ENCODE data around the gene PPM1E. TPM values are rescaled to one million over a fixed set of nuclear protein-coding genes. Genes with fewer than 3 reads are reported as not detected.

The PPM1E gene
- total and polyA plus RNA-seq, 2 of the 8 experiments (the other 6 are each of a cell fraction or from before 2014, with no cell fraction given) = 5.0 to 10.4 TPM

DNA sequence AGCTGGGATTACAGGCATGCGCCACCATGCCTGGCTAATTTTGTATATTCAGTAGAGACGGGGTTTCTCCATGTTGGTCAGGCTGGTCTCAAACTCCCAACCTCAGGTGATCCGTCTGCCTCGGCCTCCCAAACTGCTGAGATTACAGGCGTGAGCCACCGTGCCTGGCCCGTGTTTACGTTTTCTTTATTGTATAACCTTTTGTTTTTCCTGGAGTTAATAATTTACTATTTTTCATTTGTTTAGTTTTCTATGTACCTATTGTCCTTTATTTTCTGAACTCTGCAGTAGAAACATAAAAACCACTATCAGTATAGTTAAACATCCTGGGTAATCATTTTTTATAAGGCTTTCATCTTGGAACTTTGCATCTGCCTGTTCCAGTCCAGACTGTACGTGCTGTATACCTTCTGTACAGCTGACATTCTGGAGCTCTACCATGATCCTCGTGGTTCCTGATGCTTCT is 73.6 kb downstream of the PPM1E start (continued):
- TF ChIP-seq RAD21 (IDR thresholded peaks at IDR 0.05 in 1 of 2, conservative IDR thresholded peaks at IDR 0.05 in 1 of 2; ENCODE audit: low read depth in 2 of 2, low read length in 2 of 2) (no peak), SP4 (IDR thresholded peaks at IDR 0.05; ENCODE audit: low read length) (no peak), RFX5 (IDR thresholded peaks at IDR 0.05; ENCODE audit: borderline replicate concordance, low read depth, low read length) (no peak), TAF1 (IDR thresholded peaks at IDR 0.05; ENCODE audit: low read depth, low read length) (no peak), POU5F1 (IDR thresholded peaks at IDR 0.05; ENCODE audit: low read depth, low read length) (no peak), SAP30 (IDR thresholded peaks at IDR 0.05; ENCODE audit: insufficient read depth, insufficient replicate concordance, low read length) (no peak), SP1 (IDR thresholded peaks at IDR 0.05; ENCODE audit: low read depth, low read length) (no peak), TEAD4 (IDR thresholded peaks at IDR 0.05; ENCODE audit: low read depth, low read length) (no peak)

Measured in H1 (cell line).